ENCODE data around the gene GDF9. TPM values are rescaled to one million over a fixed set of nuclear protein-coding genes. Genes with fewer than 3 reads are reported as not detected.

GDF9 gene
- total RNA-seq, 3 donors from 2014 or later (not counting 1 experiment from before 2014, with no cell fraction given): 0.53 to 0.78 (median 0.57) TPM

DNA sequence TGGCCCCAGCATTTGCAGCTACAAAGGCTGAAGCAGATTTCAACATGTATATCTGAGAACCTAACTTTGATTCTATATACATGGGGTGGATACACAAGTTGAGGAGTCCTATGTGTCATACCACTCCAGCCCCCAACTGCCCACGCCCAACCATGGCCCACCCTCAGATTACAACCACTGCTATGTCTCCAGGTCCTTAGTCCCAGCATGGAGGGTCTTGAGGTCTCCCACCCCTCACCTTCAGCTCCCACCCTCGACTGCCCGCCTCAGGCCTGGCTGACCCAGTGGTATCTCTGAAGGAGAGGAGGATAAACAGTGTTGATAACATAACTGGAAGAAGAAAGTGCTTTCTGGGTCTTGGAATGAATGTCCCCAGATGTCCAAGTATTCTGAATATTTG lies 44.9 kb downstream of the GDF9 start:
- H3K9me3 Mint-ChIP-seq: no peaks in the 10 kb centered on the region
- peaks cover 41% of the 10 kb centered on the region for H3K27me3 ChIP-seq (ENCODE audit: control insufficient read depth, insufficient read depth, low read length)
- intact Hi-C loops (cut with micrococcal nuclease): loop anchor here (2.0 to 5.0 kb wide), 3 partner anchors 294 to 549 kb away; no protein-coding TSS in a partner anchor

GRCh38 chr5:132820162-132820754 lies 46.0 kb downstream of the GDF9 start:
- H3K36me3 ChIP-seq (ENCODE audit: control insufficient read depth, insufficient read depth, low read length): no peaks in the 10 kb centered on the region
- H3K27ac Mint-ChIP-seq: peak overlapping the region in 1 of 2 donors; percentile 33
- peaks cover 11% of the 10 kb centered on the region for H3K4me1 ChIP-seq (ENCODE audit: control insufficient read depth, insufficient read depth, low read length)
- H3K36me3 Mint-ChIP-seq: no peaks in the 10 kb centered on the region
- H3K27me3 ChIP-seq (ENCODE audit: control insufficient read depth, insufficient read depth, low read length): peaks cover 35% of the 10 kb centered on the region
- DNase-seq (peak; percentile 81 to 93), ATAC-seq (peak; percentile 90 to 98 (median 96))
- no peaks in the 10 kb centered on the region for H3K9me3 ChIP-seq (ENCODE audit: control insufficient read depth, insufficient read depth, low read length)
- no peaks in the 10 kb centered on the region for H3K9me3 Mint-ChIP-seq
- TF ChIP-seq CTCF (IDR thresholded peaks at IDR 0.05): peak; percentile 81
- H3K27ac ChIP-seq (ENCODE audit: low read length): no peak overlapping the region
- peaks cover 10 to 11% of the 10 kb centered on the region in 2 donors for H3K4me1 Mint-ChIP-seq
- no peak overlapping the region for H3K4me3 ChIP-seq (ENCODE audit: low read length)
- no peak overlapping the region for H3K4me3 Mint-ChIP-seq
- peaks cover 45 to 52% of the 10 kb centered on the region in 2 donors for H3K27me3 Mint-ChIP-seq (ENCODE audit: low read depth in 2 of 2)
- 26% methylated on average over 14 of the region's 15 CpGs for WGBS (ENCODE audit: insufficient coverage)
- intact Hi-C loops (cut with micrococcal nuclease): loop anchor here (1.0 to 5.0 kb wide), 4 partner anchors 293 to 547 kb away; no protein-coding TSS in a partner anchor

More for the DNA sequence above, 44.9 kb downstream of the GDF9 start:
- Mint-ChIP-seq H3K4me1 (peaks cover 10 to 11% of the 10 kb centered on the region in 2 donors), H3K36me3 (no peaks in the 10 kb centered on the region), H3K4me3 (no peak overlapping the region), H3K27ac (no peak overlapping the region), H3K27me3 (ENCODE audit: low read depth in 2 of 2) (peaks cover 42 to 55% of the 10 kb centered on the region in 2 donors)
- no peak for DNase-seq
- 90% methylated on average over 2 of the region's 3 CpGs for WGBS (ENCODE audit: insufficient coverage)
- no peaks in the 10 kb centered on the region for H3K36me3 ChIP-seq (ENCODE audit: control insufficient read depth, insufficient read depth, low read length)
- H3K4me3 ChIP-seq (ENCODE audit: low read length): no peak overlapping the region
- no peaks in the 10 kb centered on the region for H3K9me3 ChIP-seq (ENCODE audit: control insufficient read depth, insufficient read depth, low read length)
- H3K27ac ChIP-seq (ENCODE audit: low read length): no peak overlapping the region
- ATAC-seq: no peak
- peaks cover 17% of the 10 kb centered on the region for H3K4me1 ChIP-seq (ENCODE audit: control insufficient read depth, insufficient read depth, low read length)
- TF ChIP-seq CTCF (IDR thresholded peaks at IDR 0.05): no peak

GRCh38 chr5:132819468-132819867 lies 46.8 kb downstream of the GDF9 start:
- H3K4me3 Mint-ChIP-seq: no peak overlapping the region
- DNase-seq (peak in 1 of 2 donors; percentile 38), ATAC-seq (no peak)
- H3K9me3 ChIP-seq (ENCODE audit: control insufficient read depth, insufficient read depth, low read length): no peaks in the 10 kb centered on the region
- intact Hi-C loops (cut with micrococcal nuclease): no loop called here
- peaks cover 10 to 11% of the 10 kb centered on the region in 2 donors for H3K4me1 Mint-ChIP-seq
- H3K36me3 ChIP-seq (ENCODE audit: control insufficient read depth, insufficient read depth, low read length): no peaks in the 10 kb centered on the region
- no peak for TF ChIP-seq CTCF (IDR thresholded peaks at IDR 0.05)
- H3K27ac ChIP-seq (ENCODE audit: low read length): no peak overlapping the region
- H3K27ac Mint-ChIP-seq: no peak overlapping the region
- no peaks in the 10 kb centered on the region for H3K36me3 Mint-ChIP-seq
- peaks cover 48% of the 10 kb centered on the region in 2 donors for H3K27me3 Mint-ChIP-seq (ENCODE audit: low read depth in 2 of 2)
- H3K9me3 Mint-ChIP-seq: no peaks in the 10 kb centered on the region
- WGBS (ENCODE audit: insufficient coverage): 16% methylated on average over 26 of the region's 26 CpGs
- H3K4me3 ChIP-seq (ENCODE audit: low read length): no peak overlapping the region
- H3K4me1 ChIP-seq (ENCODE audit: control insufficient read depth, insufficient read depth, low read length): peaks cover 11% of the 10 kb centered on the region
- H3K27me3 ChIP-seq (ENCODE audit: control insufficient read depth, insufficient read depth, low read length): peaks cover 27% of the 10 kb centered on the region
